AG09309 (cell line): ENCODE measurements around the gene ESYT3.
"Not testable (repeated sequence)": the region's sequence is repeated elsewhere in the genome, so short reads cannot be mapped to it uniquely, and the experiment has no call there.

Experiments
- DNase-seq: peaks from one replicate; pipeline ENCODE4 v3.0.0-alpha.2; 2010; ENCODE audit warnings: low read depth
- H3K4me3 ChIP-seq: 2 replicates; pipeline ENCODE4 v1.5.1; 2011; ENCODE audit warnings: mild to moderate bottlenecking, low read depth, low read length, moderate library complexity; ENCODE audit not compliant: control insufficient read depth
- CTCF ChIP-seq: IDR thresholded peaks from 2 replicates; pipeline ENCODE4 v1.5.1; 2011; ENCODE audit warnings: mild to moderate bottlenecking, low read depth, low read length, inconsistent platforms; ENCODE audit not compliant: insufficient read depth, control insufficient read depth; ENCODE audit errors: missing control alignments

Gene ESYT3

GRCh38 chr3:138426211-138426610, 8.2 kb upstream of the ESYT3 start:
- no peak for DNase-seq
- peak; percentile 71 for TF ChIP-seq CTCF
- H3K4me3 ChIP-seq: no peak overlapping the region

- DNase-seq, H3K4me3 ChIP-seq: not testable (repeated sequence)
These were observed 7.7 kb upstream of the ESYT3 start for GRCh38 chr3:138426754-138427153.

GRCh38 chr3:138429665-138430064, 4.8 kb upstream of the ESYT3 start:
- no peak for TF ChIP-seq CTCF
- H3K4me3 ChIP-seq: no peak overlapping the region
- no peak for DNase-seq

- H3K4me3 ChIP-seq: no peak overlapping the region
- no peak for TF ChIP-seq CTCF
- no peak for DNase-seq
These were observed 1.7 kb upstream of the ESYT3 start for GRCh38 chr3:138432576-138433240.

GRCh38 chr3:138433892-138434275, 532 bp upstream of the ESYT3 start:
- H3K4me3 ChIP-seq: no peak overlapping the region; the same call in none of the 2 replicates
- no peak for DNase-seq
- TF ChIP-seq CTCF: no peak

GRCh38 chr3:138434875-138435772, 708 bp downstream of the ESYT3 start:
- TF ChIP-seq CTCF: no peak
- H3K4me3 ChIP-seq: peak overlapping the region; percentile 48
- DNase-seq: no peak

GRCh38 chr3:138435840-138436239, 1.4 kb downstream of the ESYT3 start:
- no peak for TF ChIP-seq CTCF
- no peak for DNase-seq
- H3K4me3 ChIP-seq: no peak overlapping the region
